GM21576 (cell line): ENCODE measurements around the gene TACC3.

Source experiments
- ATAC-seq: cut with Tn5 transposase; IDR thresholded peaks from one replicate; pipeline ENCODE4 v1.9.1; 2021; ENCODE audit warnings: mild to moderate bottlenecking, moderate library complexity; ENCODE audit not compliant: unreplicated experiment

The TACC3 gene

DNA sequence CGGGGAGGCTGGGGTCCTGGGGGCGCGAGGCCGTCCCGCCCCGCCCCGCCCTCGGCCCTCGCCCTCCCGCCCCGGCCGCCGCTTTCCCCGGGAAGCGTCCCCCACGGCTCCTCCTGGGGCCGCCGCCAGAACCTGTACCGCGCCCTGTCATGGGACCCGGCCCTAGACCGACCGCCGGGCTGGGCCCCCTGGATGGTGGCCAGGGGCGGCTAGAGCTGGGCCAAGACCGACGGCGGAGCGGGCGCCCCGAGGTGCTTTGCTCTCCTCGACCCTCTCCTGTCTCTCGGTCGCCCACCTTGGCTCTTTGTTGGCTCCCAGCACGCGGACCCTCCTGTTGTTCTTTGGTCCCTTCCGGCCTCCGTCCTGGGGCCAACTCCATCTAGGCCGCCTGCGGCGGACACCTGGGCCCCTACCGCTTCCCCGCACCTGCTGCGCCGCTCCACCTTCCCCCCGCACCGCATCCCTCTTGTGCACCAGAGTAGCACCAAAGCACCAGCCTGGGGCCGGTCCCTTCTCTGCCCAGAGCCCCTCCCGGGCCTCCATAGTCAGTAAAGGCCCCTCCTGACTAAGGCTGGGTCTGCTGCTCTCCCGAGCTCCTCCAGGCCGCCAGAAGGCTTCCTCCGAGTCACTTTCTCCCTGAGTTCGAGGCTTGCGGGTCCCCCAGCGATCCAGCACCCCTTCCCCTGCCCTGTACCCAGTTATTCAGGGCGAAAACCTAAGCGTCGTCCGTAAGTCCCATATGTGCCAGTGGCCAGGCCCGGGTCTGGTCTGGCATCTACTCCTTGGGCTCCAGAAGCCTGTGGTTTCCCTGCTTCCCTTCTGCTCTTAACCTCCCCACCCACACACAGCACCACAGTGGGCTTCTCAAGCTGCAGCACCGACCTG lies 587 bp downstream of the TACC3 start:
- no peak for ATAC-seq

DNA sequence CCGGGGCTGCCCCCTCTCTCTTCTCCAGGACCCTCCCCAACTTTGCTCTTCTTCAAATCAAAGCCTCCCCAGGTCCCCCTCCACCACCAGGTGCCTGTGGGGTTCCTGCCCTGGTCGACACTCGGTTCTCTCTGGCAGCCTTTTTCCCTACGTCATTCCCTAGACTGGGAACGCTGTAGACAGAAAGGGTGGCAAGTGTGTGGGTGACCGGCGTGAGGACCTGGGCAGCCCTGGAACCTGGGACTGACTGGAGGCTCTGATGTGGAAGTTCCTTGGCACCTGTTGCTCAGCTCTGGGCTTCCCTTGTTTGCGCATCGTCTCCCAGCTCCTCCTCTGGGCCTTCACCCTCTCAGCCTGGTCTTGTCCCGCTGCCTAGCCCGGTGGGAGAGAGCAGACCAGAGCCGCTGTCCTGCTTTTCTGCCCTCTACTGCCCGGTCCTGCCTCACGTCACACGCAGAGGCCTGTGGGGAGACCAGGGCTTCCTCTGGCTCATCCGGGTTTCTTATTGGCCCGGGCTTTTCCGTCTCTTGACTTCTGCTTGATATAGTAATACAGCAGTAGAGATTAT lies 1.3 kb downstream of the TACC3 start:
- no peak for ATAC-seq

- no peak for ATAC-seq
Measured at GRCh38 chr4:1723131-1723801, 1.9 kb downstream of the TACC3 start.

DNA sequence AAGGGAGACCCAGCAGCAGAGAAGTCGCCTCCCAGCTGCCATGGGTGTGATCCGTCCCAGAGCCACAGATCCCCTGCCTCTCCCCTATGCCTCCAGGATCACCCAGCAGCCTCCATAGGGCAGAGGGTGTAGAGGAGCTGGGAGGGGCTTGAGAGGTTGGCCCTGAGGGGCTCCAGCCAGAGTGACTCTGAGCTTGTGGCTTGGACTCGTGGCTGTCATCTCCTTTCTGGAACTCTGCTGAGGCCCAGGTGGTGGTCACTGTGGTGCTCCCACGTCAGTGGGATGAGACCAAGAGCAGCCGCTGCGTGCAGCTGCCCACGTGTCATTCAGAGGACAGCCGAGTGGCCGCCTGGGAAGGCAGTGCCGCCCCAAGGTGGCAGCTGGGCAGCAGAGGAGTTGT lies 4.2 kb downstream of the TACC3 start:
- no peak for ATAC-seq

- no peak for ATAC-seq
Measured at GRCh38 chr4:1726146-1726934, 5.0 kb downstream of the TACC3 start.

DNA sequence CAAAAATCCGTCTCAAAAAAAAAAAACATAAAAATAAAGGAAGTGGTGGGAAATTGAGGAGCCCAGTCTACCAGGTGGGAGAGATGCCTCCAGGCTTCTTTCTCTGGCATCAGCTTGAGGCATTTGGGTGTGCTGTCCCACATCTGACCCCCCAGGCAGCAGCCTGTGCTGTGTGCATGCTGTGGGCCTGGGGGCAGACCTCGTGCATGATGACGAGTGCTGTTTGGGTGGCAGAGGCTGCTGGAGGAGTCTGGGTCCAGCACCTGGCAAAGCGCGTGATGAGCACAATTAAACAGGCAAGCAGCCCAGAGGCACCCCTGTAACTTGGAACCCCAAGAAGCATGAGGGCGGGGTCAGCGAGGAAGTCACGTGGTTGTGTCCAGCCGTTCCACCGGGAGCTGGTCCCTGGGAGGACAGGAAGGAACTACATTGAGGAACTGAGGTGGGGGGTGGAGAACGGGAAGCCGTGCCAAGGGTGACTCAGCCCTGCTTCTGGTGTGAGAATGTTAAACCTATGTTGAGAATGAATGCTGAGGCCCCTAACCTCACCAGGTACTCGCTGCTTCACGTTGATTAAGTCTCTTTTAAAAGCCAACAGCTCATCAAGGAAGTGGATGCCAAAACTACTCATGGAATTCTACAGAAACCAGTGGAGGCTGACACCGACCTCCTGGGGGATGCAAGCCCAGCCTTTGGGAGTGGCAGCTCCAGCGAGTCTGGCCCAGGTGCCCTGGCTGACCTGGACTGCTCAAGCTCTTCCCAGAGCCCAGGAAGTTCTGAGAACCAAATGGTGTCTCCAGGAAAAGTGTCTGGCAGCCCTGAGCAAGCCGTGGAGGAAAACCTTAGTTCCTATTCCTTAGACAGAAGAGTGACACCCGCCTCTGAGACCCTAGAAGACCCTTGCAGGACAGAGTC lies 6.1 kb downstream of the TACC3 start:
- no peak for ATAC-seq

DNA sequence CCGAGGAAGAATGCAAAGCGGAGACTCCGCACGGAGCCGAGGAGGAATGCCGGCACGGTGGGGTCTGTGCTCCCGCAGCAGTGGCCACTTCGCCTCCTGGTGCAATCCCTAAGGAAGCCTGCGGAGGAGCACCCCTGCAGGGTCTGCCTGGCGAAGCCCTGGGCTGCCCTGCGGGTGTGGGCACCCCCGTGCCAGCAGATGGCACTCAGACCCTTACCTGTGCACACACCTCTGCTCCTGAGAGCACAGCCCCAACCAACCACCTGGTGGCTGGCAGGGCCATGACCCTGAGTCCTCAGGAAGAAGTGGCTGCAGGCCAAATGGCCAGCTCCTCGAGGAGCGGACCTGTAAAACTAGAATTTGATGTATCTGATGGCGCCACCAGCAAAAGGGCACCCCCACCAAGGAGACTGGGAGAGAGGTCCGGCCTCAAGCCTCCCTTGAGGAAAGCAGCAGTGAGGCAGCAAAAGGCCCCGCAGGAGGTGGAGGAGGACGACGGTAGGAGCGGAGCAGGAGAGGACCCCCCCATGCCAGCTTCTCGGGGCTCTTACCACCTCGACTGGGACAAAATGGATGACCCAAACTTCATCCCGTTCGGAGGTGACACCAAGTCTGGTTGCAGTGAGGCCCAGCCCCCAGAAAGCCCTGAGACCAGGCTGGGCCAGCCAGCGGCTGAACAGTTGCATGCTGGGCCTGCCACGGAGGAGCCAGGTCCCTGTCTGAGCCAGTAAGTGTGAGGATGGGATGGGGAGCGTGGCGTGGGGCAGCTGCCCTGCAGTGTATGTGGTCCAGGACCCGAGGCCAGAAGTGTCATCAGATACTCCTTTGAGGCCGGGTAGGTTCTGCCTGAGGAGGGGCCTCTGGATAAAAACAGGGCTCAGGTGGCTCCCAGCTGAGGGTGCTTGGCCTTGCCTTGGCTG lies 7.0 kb downstream of the TACC3 start:
- ATAC-seq = no peak

- no peak for ATAC-seq
Measured at GRCh38 chr4:1730532-1731135, 9.3 kb downstream of the TACC3 start.

GRCh38 chr4:1731180-1731579 lies 9.9 kb downstream of the TACC3 start:
- ATAC-seq = no peak

DNA sequence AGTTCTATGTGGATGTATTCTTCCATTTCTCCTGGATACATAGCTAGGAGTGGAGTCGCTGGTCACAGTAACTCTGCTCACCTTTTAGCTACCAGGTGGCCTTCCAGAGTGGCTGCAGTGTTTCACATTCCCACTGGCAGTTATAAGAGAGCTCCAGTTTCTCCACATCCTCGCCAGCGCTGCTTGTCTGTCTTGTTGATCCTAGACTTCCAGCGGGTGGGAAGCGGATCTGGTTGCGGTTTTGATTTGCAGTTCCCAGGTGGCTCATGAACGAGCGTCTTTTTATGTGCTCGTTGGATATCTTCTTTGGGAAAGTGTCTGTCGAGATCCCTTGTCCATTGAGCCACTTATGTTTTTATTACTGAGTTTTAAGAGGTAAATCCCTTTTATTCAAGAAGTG lies 11.6 kb downstream of the TACC3 start:
- no peak for ATAC-seq

DNA sequence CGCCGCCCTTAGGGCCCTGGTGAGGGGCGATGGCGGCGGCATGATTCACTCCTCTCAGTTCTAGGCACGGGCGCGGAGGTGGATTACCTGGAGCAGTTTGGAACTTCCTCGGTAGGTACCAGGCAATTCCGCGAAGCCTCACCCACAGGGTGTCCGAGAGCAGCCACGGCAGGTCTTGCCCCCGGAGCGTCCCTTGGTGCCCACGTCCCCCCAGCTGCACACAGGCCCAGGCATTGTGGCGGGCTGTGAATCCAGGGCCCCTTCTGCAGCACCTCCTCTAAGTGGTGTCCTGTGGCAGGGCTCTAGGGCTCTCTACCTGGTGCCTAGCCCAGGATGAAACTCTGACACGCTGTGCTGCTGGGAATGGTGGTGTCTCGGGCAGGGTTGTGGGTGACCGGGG lies 13.9 kb downstream of the TACC3 start:
- no peak for ATAC-seq

- ATAC-seq = no peak
Measured at GRCh38 chr4:1736812-1737211, 15.5 kb downstream of the TACC3 start.

DNA sequence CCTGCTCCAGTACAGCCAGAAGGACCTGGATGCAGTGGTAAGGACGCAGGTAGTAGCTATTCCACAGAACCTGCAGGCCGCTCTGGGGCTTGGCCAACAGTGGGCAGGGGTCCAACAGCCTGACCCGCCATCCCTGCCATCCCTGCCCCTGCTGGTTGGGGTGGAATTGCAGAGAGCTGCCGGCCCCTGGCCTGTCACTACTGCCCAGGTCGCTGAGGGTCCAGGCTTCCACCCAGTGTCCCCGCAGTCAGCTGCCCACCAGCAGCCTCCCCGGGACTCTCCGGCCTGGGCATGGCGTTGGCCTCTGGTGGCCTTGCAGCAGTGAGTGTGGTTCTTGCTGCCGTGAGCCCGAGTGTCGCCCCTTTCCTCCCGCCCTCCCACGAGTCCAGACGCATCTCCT lies 16.3 kb downstream of the TACC3 start:
- ATAC-seq = no peak

DNA sequence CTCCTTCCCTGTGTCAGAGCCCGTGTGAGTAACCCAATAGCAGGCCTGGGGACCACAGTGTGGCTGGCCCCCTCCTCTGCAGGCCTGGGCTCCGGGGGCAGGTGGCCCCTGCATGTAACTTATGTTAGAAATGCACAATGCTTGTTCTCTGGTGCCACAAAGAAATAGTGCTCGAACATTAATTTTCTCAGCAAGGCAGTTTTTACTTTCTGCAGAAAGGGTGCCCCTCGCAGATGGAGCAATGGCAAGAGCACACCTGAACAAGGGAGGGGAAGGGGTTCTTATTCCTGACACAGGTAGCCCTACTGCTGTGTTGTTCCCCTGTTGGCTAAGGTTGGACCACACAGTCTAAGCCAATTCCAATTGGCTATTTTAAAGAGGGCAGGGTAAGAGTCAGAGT lies 17.1 kb downstream of the TACC3 start:
- ATAC-seq = no peak

DNA sequence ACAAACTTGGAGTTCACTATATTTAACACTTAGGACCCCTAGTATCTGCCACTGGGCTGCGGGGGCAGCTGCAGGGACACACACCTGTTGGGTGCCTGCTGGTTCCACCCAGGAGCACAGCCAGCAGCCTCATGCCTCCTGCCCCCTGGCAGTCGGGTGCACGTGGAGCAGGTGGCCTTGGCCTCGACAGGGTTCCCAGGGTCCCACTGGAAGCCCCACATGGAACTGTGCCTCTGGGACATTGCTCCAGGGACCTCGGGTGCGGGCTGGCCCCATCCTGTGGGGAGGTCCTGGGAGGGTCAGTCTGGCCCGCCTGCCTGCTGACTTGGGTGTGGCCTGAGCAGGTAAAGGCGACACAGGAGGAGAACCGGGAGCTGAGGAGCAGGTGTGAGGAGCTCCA lies 18.0 kb downstream of the TACC3 start:
- ATAC-seq = no peak

DNA sequence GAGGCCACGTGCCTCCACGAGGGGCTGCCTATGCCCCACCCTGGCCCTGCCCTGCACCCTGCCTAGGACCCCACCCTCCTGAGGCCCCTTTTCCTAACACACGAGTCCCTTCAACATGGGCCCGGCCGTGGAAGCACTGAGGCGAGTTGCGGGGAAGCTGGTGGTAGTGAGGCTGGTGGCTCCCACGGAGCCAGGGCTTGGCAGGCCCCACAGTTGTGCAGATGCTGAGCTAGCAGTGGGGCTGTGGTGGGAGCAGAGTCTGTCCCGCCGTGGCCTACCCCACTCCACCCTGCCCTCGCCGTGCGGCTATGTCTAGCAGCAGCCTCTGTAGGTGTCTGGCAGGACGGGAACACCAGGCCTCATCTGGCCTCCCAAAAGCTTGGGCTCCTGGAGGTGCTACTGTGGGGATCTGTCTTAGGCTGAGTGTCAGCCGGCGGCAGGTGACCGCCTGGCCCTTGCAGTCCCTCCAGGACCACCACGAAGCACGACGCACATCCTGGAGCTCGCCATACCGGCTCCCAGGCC lies 18.8 kb downstream of the TACC3 start:
- no peak for ATAC-seq

GRCh38 chr4:1741208-1741607 lies 19.9 kb downstream of the TACC3 start:
- no peak for ATAC-seq

DNA sequence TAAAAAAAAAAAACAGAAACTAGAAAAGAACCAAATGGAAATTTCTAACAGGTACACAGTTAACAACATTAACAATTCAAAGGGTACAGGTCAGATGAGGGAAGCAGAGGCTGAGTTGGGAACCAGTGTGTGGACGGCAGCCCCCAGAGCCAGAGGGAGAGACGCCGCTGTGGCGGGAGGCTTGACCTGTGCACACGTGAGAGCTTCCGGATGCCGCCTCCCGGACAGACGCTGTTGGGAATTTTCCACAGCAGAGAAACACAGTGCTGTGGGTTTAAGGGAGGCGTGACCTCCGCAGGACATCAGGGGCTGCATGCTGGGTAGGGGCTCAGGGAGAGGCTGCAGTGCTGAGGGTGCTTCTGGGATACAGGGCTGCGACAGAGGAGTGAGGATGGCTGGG lies 22.2 kb downstream of the TACC3 start:
- ATAC-seq = no peak

GRCh38 chr4:1743975-1744374 lies 22.7 kb downstream of the TACC3 start:
- ATAC-seq = no peak
